ENCODE results near the gene CPZ. TPM values are rescaled to one million over a fixed set of nuclear protein-coding genes. Genes with fewer than 3 reads are reported as not detected.
"Not testable (repeated sequence)": the region's sequence is repeated elsewhere in the genome, so short reads cannot be mapped to it uniquely, and the experiment has no call there.

The CPZ gene
- polyA plus RNA-seq, 1 donor (not counting 4 experiments of a cell fraction or from before 2014, with no cell fraction given): not detected

GRCh38 chr4:8624601-8625272 is 32.2 kb downstream of the CPZ start:
- H2AFZ ChIP-seq (ENCODE audit: control insufficient read depth, low read length); H3K4me1 ChIP-seq (ENCODE audit: control insufficient read depth, extremely low read depth, insufficient read depth, low read length); DNase-seq (ENCODE audit: low read depth, low spot score); H3K4me3 ChIP-seq (ENCODE audit: control insufficient read depth in 2 of 3, extremely low read depth in 1 of 3, insufficient read depth in 2 of 3, low read depth in 1 of 3, low read length in 3 of 3); H3K9me1 ChIP-seq (ENCODE audit: control insufficient read depth, extremely low read depth, insufficient read depth, low read length); H3K27me3 ChIP-seq (ENCODE audit: control insufficient read depth, extremely low read depth, insufficient read depth, low read length); H3K9ac ChIP-seq (ENCODE audit: control insufficient read depth, extremely low read depth, insufficient read depth, low read length); H3K27ac ChIP-seq (ENCODE audit: control insufficient read depth, insufficient read depth, low read length); H3K9me3 ChIP-seq (ENCODE audit: control insufficient read depth, low read depth, low read length); H3K79me2 ChIP-seq (ENCODE audit: control insufficient read depth, insufficient read depth, low read length); H3K4me2 ChIP-seq (ENCODE audit: control insufficient read depth, extremely low read depth, insufficient read depth, low read depth, low read length); dilution Hi-C loops (cut with MboI; ENCODE audit: extremely low pct_ligation_motif_present, low sequenced_read_pairs); H3K36me3 ChIP-seq (ENCODE audit: control insufficient read depth in 2 of 2, extremely low read depth in 1 of 2, insufficient read depth in 2 of 2, low read length in 2 of 2); H4K20me1 ChIP-seq (ENCODE audit: control insufficient read depth, extremely low read depth, insufficient read depth, low read length); FAIRE-seq: not testable (repeated sequence)

DNA sequence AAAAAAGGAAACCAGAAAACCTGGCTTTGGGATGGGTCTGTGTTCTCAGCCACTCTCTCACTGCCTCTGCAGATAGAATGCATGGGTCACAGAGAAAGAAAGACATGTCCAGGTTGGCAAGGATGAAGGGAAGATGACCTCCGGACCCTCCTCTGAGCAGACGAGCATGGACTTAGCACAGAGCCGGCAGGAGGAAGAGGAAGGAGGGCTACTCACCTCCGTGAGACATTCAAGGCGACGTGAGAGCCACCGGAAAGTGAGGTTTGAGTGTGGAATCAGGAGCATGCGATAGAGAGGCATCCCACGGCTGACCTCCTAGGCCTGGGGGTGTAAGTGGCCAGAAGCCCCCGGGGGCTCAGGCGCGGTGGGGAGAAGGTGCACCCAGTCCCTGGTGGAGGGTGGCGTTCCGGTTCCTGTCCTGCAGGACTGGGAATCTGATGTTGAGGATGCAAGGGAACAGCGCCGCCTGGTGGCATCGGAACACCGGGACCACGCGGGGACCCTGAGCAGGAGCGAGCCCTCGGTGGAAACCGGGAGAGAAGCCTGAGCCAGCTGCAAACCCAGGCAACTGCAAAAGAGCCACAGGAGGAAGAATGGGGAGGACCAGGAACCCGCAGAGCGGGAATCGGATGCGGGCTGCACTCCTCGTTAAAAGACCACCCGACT is 37.8 kb downstream of the CPZ start:
- DNase-seq (ENCODE audit: low read depth, low spot score); H3K4me3 ChIP-seq (ENCODE audit: control insufficient read depth in 2 of 3, extremely low read depth in 1 of 3, insufficient read depth in 2 of 3, low read depth in 1 of 3, low read length in 3 of 3); H4K20me1 ChIP-seq (ENCODE audit: control insufficient read depth, extremely low read depth, insufficient read depth, low read length); H3K36me3 ChIP-seq (ENCODE audit: control insufficient read depth in 2 of 2, extremely low read depth in 1 of 2, insufficient read depth in 2 of 2, low read length in 2 of 2); H3K27ac ChIP-seq (ENCODE audit: control insufficient read depth, insufficient read depth, low read length); H3K9me1 ChIP-seq (ENCODE audit: control insufficient read depth, extremely low read depth, insufficient read depth, low read length); H3K4me1 ChIP-seq (ENCODE audit: control insufficient read depth, extremely low read depth, insufficient read depth, low read length); H3K9ac ChIP-seq (ENCODE audit: control insufficient read depth, extremely low read depth, insufficient read depth, low read length); H2AFZ ChIP-seq (ENCODE audit: control insufficient read depth, low read length); dilution Hi-C loops (cut with MboI; ENCODE audit: extremely low pct_ligation_motif_present, low sequenced_read_pairs); FAIRE-seq; H3K9me3 ChIP-seq (ENCODE audit: control insufficient read depth, low read depth, low read length); H3K27me3 ChIP-seq (ENCODE audit: control insufficient read depth, extremely low read depth, insufficient read depth, low read length); H3K4me2 ChIP-seq (ENCODE audit: control insufficient read depth, extremely low read depth, insufficient read depth, low read depth, low read length); H3K79me2 ChIP-seq (ENCODE audit: control insufficient read depth, insufficient read depth, low read length): not testable (repeated sequence)

GRCh38 chr4:8631896-8632295 is 39.3 kb downstream of the CPZ start:
- H3K27ac ChIP-seq (ENCODE audit: control insufficient read depth, insufficient read depth, low read length); H3K4me2 ChIP-seq (ENCODE audit: control insufficient read depth, extremely low read depth, insufficient read depth, low read depth, low read length); H3K9ac ChIP-seq (ENCODE audit: control insufficient read depth, extremely low read depth, insufficient read depth, low read length); H4K20me1 ChIP-seq (ENCODE audit: control insufficient read depth, extremely low read depth, insufficient read depth, low read length); H3K36me3 ChIP-seq (ENCODE audit: control insufficient read depth in 2 of 2, extremely low read depth in 1 of 2, insufficient read depth in 2 of 2, low read length in 2 of 2); FAIRE-seq; H3K27me3 ChIP-seq (ENCODE audit: control insufficient read depth, extremely low read depth, insufficient read depth, low read length); H3K4me1 ChIP-seq (ENCODE audit: control insufficient read depth, extremely low read depth, insufficient read depth, low read length); dilution Hi-C loops (cut with MboI; ENCODE audit: extremely low pct_ligation_motif_present, low sequenced_read_pairs); H3K9me3 ChIP-seq (ENCODE audit: control insufficient read depth, low read depth, low read length); H3K9me1 ChIP-seq (ENCODE audit: control insufficient read depth, extremely low read depth, insufficient read depth, low read length); H3K79me2 ChIP-seq (ENCODE audit: control insufficient read depth, insufficient read depth, low read length); H3K4me3 ChIP-seq (ENCODE audit: control insufficient read depth in 2 of 3, extremely low read depth in 1 of 3, insufficient read depth in 2 of 3, low read depth in 1 of 3, low read length in 3 of 3); DNase-seq (ENCODE audit: low read depth, low spot score); H2AFZ ChIP-seq (ENCODE audit: control insufficient read depth, low read length): not testable (repeated sequence)

- H4K20me1 ChIP-seq (ENCODE audit: control insufficient read depth, extremely low read depth, insufficient read depth, low read length); dilution Hi-C loops (cut with MboI; ENCODE audit: extremely low pct_ligation_motif_present, low sequenced_read_pairs); FAIRE-seq: not testable (repeated sequence)
These were observed 42.2 kb downstream of the CPZ start for GRCh38 chr4:8634773-8635172.

GRCh38 chr4:8635897-8636554 is 43.5 kb downstream of the CPZ start:
- H3K9me1 ChIP-seq (ENCODE audit: control insufficient read depth, extremely low read depth, insufficient read depth, low read length); H2AFZ ChIP-seq (ENCODE audit: control insufficient read depth, low read length); H3K79me2 ChIP-seq (ENCODE audit: control insufficient read depth, insufficient read depth, low read length); H3K9ac ChIP-seq (ENCODE audit: control insufficient read depth, extremely low read depth, insufficient read depth, low read length); H3K27ac ChIP-seq (ENCODE audit: control insufficient read depth, insufficient read depth, low read length); H3K4me2 ChIP-seq (ENCODE audit: control insufficient read depth, extremely low read depth, insufficient read depth, low read depth, low read length); dilution Hi-C loops (cut with MboI; ENCODE audit: extremely low pct_ligation_motif_present, low sequenced_read_pairs); FAIRE-seq; H3K4me3 ChIP-seq (ENCODE audit: control insufficient read depth in 2 of 3, extremely low read depth in 1 of 3, insufficient read depth in 2 of 3, low read depth in 1 of 3, low read length in 3 of 3); H3K27me3 ChIP-seq (ENCODE audit: control insufficient read depth, extremely low read depth, insufficient read depth, low read length); H3K4me1 ChIP-seq (ENCODE audit: control insufficient read depth, extremely low read depth, insufficient read depth, low read length); H3K36me3 ChIP-seq (ENCODE audit: control insufficient read depth in 2 of 2, extremely low read depth in 1 of 2, insufficient read depth in 2 of 2, low read length in 2 of 2); H4K20me1 ChIP-seq (ENCODE audit: control insufficient read depth, extremely low read depth, insufficient read depth, low read length); DNase-seq (ENCODE audit: low read depth, low spot score); H3K9me3 ChIP-seq (ENCODE audit: control insufficient read depth, low read depth, low read length): not testable (repeated sequence)

More at GRCh38 chr4:8634773-8635172, 42.2 kb downstream of the CPZ start:
- not testable (repeated sequence) for DNase-seq (ENCODE audit: low read depth, low spot score); H3K27me3 ChIP-seq (ENCODE audit: control insufficient read depth, extremely low read depth, insufficient read depth, low read length); H2AFZ ChIP-seq (ENCODE audit: control insufficient read depth, low read length); H3K4me3 ChIP-seq (ENCODE audit: control insufficient read depth in 2 of 3, extremely low read depth in 1 of 3, insufficient read depth in 2 of 3, low read depth in 1 of 3, low read length in 3 of 3); H3K9me1 ChIP-seq (ENCODE audit: control insufficient read depth, extremely low read depth, insufficient read depth, low read length); H3K4me2 ChIP-seq (ENCODE audit: control insufficient read depth, extremely low read depth, insufficient read depth, low read depth, low read length); H3K79me2 ChIP-seq (ENCODE audit: control insufficient read depth, insufficient read depth, low read length); H3K36me3 ChIP-seq (ENCODE audit: control insufficient read depth in 2 of 2, extremely low read depth in 1 of 2, insufficient read depth in 2 of 2, low read length in 2 of 2); H3K4me1 ChIP-seq (ENCODE audit: control insufficient read depth, extremely low read depth, insufficient read depth, low read length); H3K27ac ChIP-seq (ENCODE audit: control insufficient read depth, insufficient read depth, low read length); H3K9ac ChIP-seq (ENCODE audit: control insufficient read depth, extremely low read depth, insufficient read depth, low read length); H3K9me3 ChIP-seq (ENCODE audit: control insufficient read depth, low read depth, low read length)
